OCI-LY3 (cell line): ENCODE results near the gene PCSK5.

Experiments
- CTCF ChIP-seq: fragments of 200-600, 300-600 bp; sonication (generic); IDR thresholded peaks from 2 replicates; pipeline ENCODE4 v1.5.1; 2014; ENCODE audit warnings: antibody characterized with exemption, low read length, low read depth
- EZH2phosphoT487 ChIP-seq: fragments of 200-600 bp; shearing (Covaris generic); IDR thresholded peaks from 2 replicates; pipeline ENCODE4 v1.6.1; 2018; ENCODE audit warnings: antibody characterized with exemption, mixed run types, low read depth

DNA sequence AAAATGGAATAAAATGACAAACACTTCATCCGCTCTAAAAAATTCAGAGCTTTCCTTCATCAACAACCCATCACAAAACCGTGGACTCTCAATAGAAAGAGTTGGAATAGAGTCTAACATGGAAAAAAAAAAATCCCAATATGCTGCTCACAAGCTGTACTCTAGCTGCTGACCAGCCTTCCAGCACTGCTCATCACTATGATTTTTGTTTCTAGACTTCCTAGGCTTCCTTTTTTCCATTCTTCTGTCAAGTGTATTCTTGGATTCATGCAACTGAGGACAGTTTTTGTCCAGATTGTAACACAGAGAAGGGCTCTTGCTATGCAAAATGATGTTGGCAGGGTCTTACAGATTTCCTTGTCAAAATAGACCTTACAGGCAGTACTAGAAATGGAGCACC lies 469.3 kb downstream of the PCSK5 start:
- TF ChIP-seq CTCF, result no peak
- no peak for TF ChIP-seq EZH2phosphoT487
